GM23338 (cell line): ENCODE results near the gene NSG2. TPM values are rescaled to one million over a fixed set of nuclear protein-coding genes. Genes with fewer than 3 reads are reported as not detected.

Experiments
- ATAC-seq: fragments of 200-7000 bp; cut with Tn5 transposase; 3 replicates; pipeline ENCODE4 v1.9.1; 2020
- DNase-seq: peaks from one replicate; pipeline ENCODE4 v3.0.0-alpha.2; 2015; ENCODE audit warnings: low spot score
- H2AFZ ChIP-seq: fragments of 200-600 bp; sonication (generic); 2 replicates; pipeline ENCODE4 v1.8.0; 2016; ENCODE audit warnings: antibody characterized with exemption, mild to moderate bottlenecking, moderate library complexity
- H3F3A ChIP-seq: fragments of 200-600 bp; sonication (generic); replicated peaks from 2 replicates; pipeline ENCODE4 v1.8.0; 2017; ENCODE audit warnings: antibody characterized with exemption, mixed run types, low read depth
- H3K27ac ChIP-seq: fragments of 200-600 bp; sonication (generic); 2 replicates; pipeline ENCODE4 v1.6.1; 2016; ENCODE audit warnings: low read depth
- H3K27me3 ChIP-seq: fragments of 200-600 bp; sonication (generic); 2 replicates; pipeline ENCODE4 v1.8.0; 2016; ENCODE audit warnings: mild to moderate bottlenecking, mixed run types, moderate library complexity; ENCODE audit not compliant: insufficient read depth
- H3K36me3 ChIP-seq: fragments of 200-600 bp; sonication (generic); 2 replicates; pipeline ENCODE4 v1.8.0; 2016; ENCODE audit warnings: mild to moderate bottlenecking; ENCODE audit not compliant: insufficient read depth
- H3K4me1 ChIP-seq: fragments of 200-600 bp; sonication (generic); 2 replicates; pipeline ENCODE4 v1.8.0; 2016; ENCODE audit warnings: mild to moderate bottlenecking, moderate library complexity; ENCODE audit not compliant: insufficient read depth
- H3K4me2 ChIP-seq: fragments of 200-600 bp; sonication (generic); 2 replicates; pipeline ENCODE4 v1.7.1; 2017; ENCODE audit warnings: mixed run types
- H3K4me3 ChIP-seq: fragments of 200-600 bp; sonication (generic); 2 replicates; pipeline ENCODE4 v1.6.1; 2016; ENCODE audit warnings: mixed run types
- H3K79me2 ChIP-seq: fragments of 200-600 bp; sonication (generic); replicated peaks from 2 replicates; pipeline ENCODE4 v1.8.0; 2017; ENCODE audit warnings: mild to moderate bottlenecking; ENCODE audit not compliant: insufficient read depth
- H3K9me2 ChIP-seq: fragments of 200-600 bp; sonication (generic); 2 replicates; pipeline ENCODE4 v1.8.0; 2017; ENCODE audit not compliant: insufficient read depth
- H4K20me1 ChIP-seq: fragments of 200-600 bp; sonication (generic); replicated peaks from 2 replicates; pipeline ENCODE4 v1.8.0; 2017; ENCODE audit warnings: mild to moderate bottlenecking; ENCODE audit not compliant: insufficient read depth
- H3K27ac Mint-ChIP-seq: 2 replicates; pipeline ENCODE4 v1.8.0; 2020; ENCODE audit warnings: inconsistent platforms, mild to moderate bottlenecking, moderate library complexity, mixed read lengths
- H3K27me3 Mint-ChIP-seq: 3 replicates; pipeline ENCODE4 v1.8.0; 2022; ENCODE audit warnings: low read depth, mild to moderate bottlenecking, moderate library complexity, mixed read lengths, inconsistent platforms; ENCODE audit not compliant: insufficient read depth, poor library complexity
- H3K36me3 Mint-ChIP-seq: 3 replicates; pipeline ENCODE4 v1.8.0; 2021; ENCODE audit warnings: low read depth, mild to moderate bottlenecking, inconsistent platforms, moderate library complexity, mixed read lengths
- H3K4me1 Mint-ChIP-seq: 3 replicates; pipeline ENCODE4 v1.8.0; 2020; ENCODE audit warnings: mild to moderate bottlenecking, inconsistent platforms, mixed read lengths
- H3K4me3 Mint-ChIP-seq: 3 replicates; pipeline ENCODE4 v1.8.0; 2021; ENCODE audit warnings: moderate library complexity, mild to moderate bottlenecking, inconsistent platforms, mixed read lengths
- H3K9me3 Mint-ChIP-seq: 3 replicates; pipeline ENCODE4 v1.8.0; 2020; ENCODE audit warnings: moderate library complexity, mild to moderate bottlenecking, inconsistent platforms, mixed read lengths
- CREB1 ChIP-seq: fragments of 250-450 bp; sonication (Bioruptor Pico); IDR thresholded peaks from 2 replicates; pipeline ENCODE4 v1.5.0; 2020; ENCODE audit warnings: low read depth, mild to moderate bottlenecking, moderate library complexity
- CTCF ChIP-seq, 2 experiments: fragments of 200-600 bp in 1 of 2; sonication (generic) in 1 of 2; conservative IDR thresholded peaks; 2 replicates each; pipeline versions ENCODE4 v1.5.1 to v1.6.1; 2016 to 2017; ENCODE audit warnings: antibody characterized with exemption in 2 of 2, low read depth in 2 of 2, mild to moderate bottlenecking in 2 of 2, moderate library complexity in 1 of 2
- ETS1 ChIP-seq: IDR thresholded peaks from 2 replicates; pipeline ENCODE4 v1.6.1; 2016; ENCODE audit warnings: antibody characterized with exemption
- EZH2 ChIP-seq: fragments of 200-600 bp; sonication (generic); IDR thresholded peaks from one replicate; pipeline ENCODE4 v1.8.0; 2017; ENCODE audit warnings: antibody characterized with exemption, mild to moderate bottlenecking, low read depth; ENCODE audit not compliant: unreplicated experiment
- EZH2phosphoT487 ChIP-seq: fragments of 200-600 bp; sonication (generic); IDR thresholded peaks from one replicate; pipeline ENCODE4 v1.8.1; 2018; ENCODE audit warnings: antibody characterized with exemption; ENCODE audit not compliant: unreplicated experiment
- NANOG ChIP-seq: IDR thresholded peaks from 2 replicates; pipeline ENCODE4 v1.6.1; 2016; ENCODE audit warnings: antibody characterized with exemption, borderline replicate concordance
- POLR2AphosphoS5 ChIP-seq: IDR thresholded peaks from 2 replicates; pipeline ENCODE4 v1.6.1; 2016; ENCODE audit warnings: antibody characterized with exemption, low read depth
- REST ChIP-seq: IDR thresholded peaks from one replicate; pipeline ENCODE4 v1.6.1; 2018; ENCODE audit warnings: antibody characterized with exemption; ENCODE audit not compliant: unreplicated experiment
- STAT1 ChIP-seq: IDR thresholded peaks from one replicate; pipeline ENCODE4 v1.6.1; 2016; ENCODE audit warnings: antibody characterized with exemption; ENCODE audit not compliant: unreplicated experiment
- ZNF114 ChIP-seq: fragments of 250-450 bp; sonication (Bioruptor Pico); IDR thresholded peaks from 2 replicates; pipeline ENCODE4 v1.5.0; 2020; ENCODE audit warnings: mild to moderate bottlenecking, moderate library complexity
- ZNF331 ChIP-seq: fragments of 250-450 bp; sonication (Bioruptor Pico); IDR thresholded peaks from 2 replicates; pipeline ENCODE4 v1.5.0; 2020; ENCODE audit warnings: low read depth, mild to moderate bottlenecking, moderate library complexity
- ZNF462 ChIP-seq: fragments of 250-450 bp; sonication (Bioruptor Pico); IDR thresholded peaks from 2 replicates; pipeline ENCODE4 v1.5.0; 2020; ENCODE audit warnings: mild to moderate bottlenecking, moderate library complexity
- polyA plus RNA-seq: library from polyadenylated mRNA; unstranded; fragments of >200 nt; fragmentation: Nextera tagmentation; extraction: Ambion mirVana; gene quantifications from 2 replicates; pipeline ENCODE4 v1.2.1, GENCODE V29; 2016
- total RNA-seq: library from RNA; depleted of rRNA; stranded (reverse); fragments of >200 nt; shearing (Covaris generic); gene quantifications from 2 replicates; pipeline ENCODE4 v1.2.3, GENCODE V29; 2014

NSG2 gene
- total and polyA plus RNA-seq, 2 experiments from 2014 or later: 0.16 TPM; not detected in 1

- TF ChIP-seq EZH2 (no peak), NANOG (no peak), ZNF331 (CRISPR knock-in tag) (no peak), CREB1 (no peak), ZNF114 (CRISPR knock-in tag) (no peak)
These were observed 17.7 kb downstream of the NSG2 start (continued) for GRCh38 chr5:174063082-174063756.

- H3K4me2 ChIP-seq: no peak overlapping the region
- H3F3A ChIP-seq: no peaks in the 10 kb centered on the region
- no peaks in the 10 kb centered on the region for H3K4me1 Mint-ChIP-seq
- no peak overlapping the region for H3K27ac Mint-ChIP-seq
- H3K27me3 Mint-ChIP-seq: peaks cover 4% of the 10 kb centered on the region
- no peak overlapping the region for H3K4me3 ChIP-seq
- H3K27ac ChIP-seq: no peak overlapping the region
- no peaks in the 10 kb centered on the region for H3K36me3 Mint-ChIP-seq
- DNase-seq (no peak), ATAC-seq (no peak)
- no peaks in the 10 kb centered on the region for H3K79me2 ChIP-seq
- H3K36me3 ChIP-seq: no peaks in the 10 kb centered on the region
- H3K4me3 Mint-ChIP-seq: no peak overlapping the region
- H4K20me1 ChIP-seq: no peaks in the 10 kb centered on the region
- H3K27me3 ChIP-seq: no peaks in the 10 kb centered on the region
- no peaks in the 10 kb centered on the region for H3K9me3 Mint-ChIP-seq
- H2AFZ ChIP-seq: peak overlapping the region; percentile 43
- no peaks in the 10 kb centered on the region for H3K4me1 ChIP-seq
- TF ChIP-seq EZH2phosphoT487 (no peak), CTCF (conservative IDR thresholded peaks at IDR 0.05; ENCODE audit: low read depth in 2 of 2) (no peak), ZNF462 (no peak), ZNF114 (CRISPR knock-in tag) (no peak), CREB1 (no peak), POLR2AphosphoS5 (no peak), EZH2 (no peak), ETS1 (no peak), ZNF331 (CRISPR knock-in tag) (no peak), REST (no peak), STAT1 (no peak)
- H3K9me2 ChIP-seq: no peaks in the 10 kb centered on the region
These were observed 18.7 kb downstream of the NSG2 start for GRCh38 chr5:174064171-174064570.
